Measurements from ENCODE around the gene MAP2.

GRCh38 chr2:209458008-209458979 lies 34.4 kb downstream of the MAP2 start:
- TF ChIP-seq ZNF383 (CRISPR knock-in tag; IDR thresholded peaks at IDR 0.05; ENCODE audit: borderline replicate concordance) (no peak), ZNF7 (CRISPR knock-in tag; IDR thresholded peaks at IDR 0.05) (no peak), PTBP1 (IDR thresholded peaks at IDR 0.05; ENCODE audit: low read depth, low read length, poor library complexity, severe bottlenecking) (no peak), CTCF (CRISPR knock-in tag; IDR thresholded peaks at IDR 0.05) (no peak), MED13 (CRISPR knock-in tag; IDR thresholded peaks at IDR 0.05) (no peak), POLR2AphosphoS5 (IDR thresholded peaks at IDR 0.05; ENCODE audit: low read depth, low read length) (no peak), TAF1 (CRISPR knock-in tag; IDR thresholded peaks at IDR 0.05) (no peak), SRF (IDR thresholded peaks at IDR 0.05; ENCODE audit: low read depth, low read length) (no peak), ZNF777 (CRISPR knock-in tag; IDR thresholded peaks at IDR 0.05) (no peak), ZNF609 (CRISPR knock-in tag; IDR thresholded peaks at IDR 0.05; ENCODE audit: borderline replicate concordance) (no peak), NFYB (CRISPR knock-in tag; IDR thresholded peaks at IDR 0.05) (no peak), PBX3 (CRISPR knock-in tag; IDR thresholded peaks at IDR 0.05; ENCODE audit: borderline replicate concordance) (no peak)

Measured in HepG2 (cell line).